GM19467 (cell line): ENCODE results near the gene ZFAND2A.
A peak's percentile ranks its signal among the peaks of the same experiment; 100 is the strongest.
"Not testable (repeated sequence)": the region's sequence is repeated elsewhere in the genome, so short reads cannot be mapped to it uniquely, and the experiment has no call there.

Source experiments
- ATAC-seq: cut with Tn5 transposase; IDR thresholded peaks from one replicate; pipeline ENCODE4 v1.9.1; 2021; ENCODE audit warnings: mild to moderate bottlenecking, moderate library complexity; ENCODE audit not compliant: unreplicated experiment

Gene ZFAND2A

GRCh38 chr7:1159891-1160669, at the start of gene ZFAND2A:
TSS of gene ZFAND2A (minus strand) at chr7:1160196. CDS start at chr7:1158212, 1,984 bp downstream.
- ATAC-seq: peak; percentile 90

- no peak for ATAC-seq
Measured at GRCh38 chr7:1209097-1209496, 49.1 kb upstream of the ZFAND2A start.

GRCh38 chr7:1205742-1206141, 45.7 kb upstream of the ZFAND2A start:
- not testable (repeated sequence) for ATAC-seq

- ATAC-seq: no peak
Measured at GRCh38 chr7:1204460-1205140, 44.6 kb upstream of the ZFAND2A start.

- ATAC-seq: not testable (repeated sequence)
Measured at GRCh38 chr7:1202914-1203313, 42.9 kb upstream of the ZFAND2A start.

GRCh38 chr7:1201916-1202315, 41.9 kb upstream of the ZFAND2A start:
- ATAC-seq: no peak

GRCh38 chr7:1200045-1200444, 40.0 kb upstream of the ZFAND2A start:
- ATAC-seq: no peak

- no peak for ATAC-seq
Measured at GRCh38 chr7:1197997-1198625, 38.1 kb upstream of the ZFAND2A start.

- ATAC-seq: no peak
Measured at GRCh38 chr7:1196950-1197349, 37.0 kb upstream of the ZFAND2A start.

- ATAC-seq: not testable (repeated sequence)
Measured at GRCh38 chr7:1196441-1196840, 36.4 kb upstream of the ZFAND2A start.

GRCh38 chr7:1193593-1194424, 33.8 kb upstream of the ZFAND2A start:
- no peak for ATAC-seq

- ATAC-seq: no peak
Measured at GRCh38 chr7:1192171-1192676, 32.2 kb upstream of the ZFAND2A start.

- no peak for ATAC-seq
Measured at GRCh38 chr7:1189986-1190772, 30.2 kb upstream of the ZFAND2A start.

- ATAC-seq: no peak
Measured at GRCh38 chr7:1188720-1189294, 28.8 kb upstream of the ZFAND2A start.

- ATAC-seq: no peak
Measured at GRCh38 chr7:1187127-1187526, 27.1 kb upstream of the ZFAND2A start.

- no peak for ATAC-seq
Measured at GRCh38 chr7:1181640-1182039, 21.6 kb upstream of the ZFAND2A start.

- no peak for ATAC-seq
Measured at GRCh38 chr7:1181031-1181430, 21.0 kb upstream of the ZFAND2A start.

GRCh38 chr7:1176891-1177373, 16.9 kb upstream of the ZFAND2A start:
- ATAC-seq: no peak
